HepG2 (cell line): ENCODE data around the gene E2F1. TPM values are rescaled to one million over a fixed set of nuclear protein-coding genes. Genes with fewer than 3 reads are reported as not detected.

Experiments
- AKAP8 ChIP-seq: sonication (generic); formaldehyde crosslinking; IDR thresholded peaks from 2 replicates; pipeline ENCODE4 v1.5.1; 2020; ENCODE audit warnings: mild to moderate bottlenecking, missing genetic modification reagents
- ARHGAP35 ChIP-seq: sonication (generic); formaldehyde crosslinking; IDR thresholded peaks from 2 replicates; pipeline ENCODE4 v1.9.0; 2022; ENCODE audit warnings: mild to moderate bottlenecking, inconsistent platforms, moderate library complexity, missing genetic modification reagents, borderline replicate concordance
- JUNB ChIP-seq: sonication (generic); formaldehyde crosslinking; IDR thresholded peaks from 2 replicates; pipeline ENCODE4 v1.8.0; 2022; ENCODE audit warnings: missing genetic modification reagents, mild to moderate bottlenecking, borderline replicate concordance
- MATR3 ChIP-seq: sonication (generic); formaldehyde crosslinking; IDR thresholded peaks from 2 replicates; pipeline ENCODE4 v1.4.0; 2020; ENCODE audit warnings: missing genetic modification reagents
- MNT ChIP-seq: fragments of 450-650 bp; IDR thresholded peaks from 2 replicates; pipeline ENCODE4 v1.6.1; 2016
- NAIF1 ChIP-seq: sonication (generic); formaldehyde crosslinking; IDR thresholded peaks from 2 replicates; pipeline ENCODE4 v1.5.0; 2020; ENCODE audit warnings: mild to moderate bottlenecking, missing genetic modification reagents, borderline replicate concordance
- NR1H2 ChIP-seq: sonication (generic); formaldehyde crosslinking; IDR thresholded peaks from 2 replicates; pipeline ENCODE4 v1.8.1; 2022; ENCODE audit warnings: low read depth, missing genetic modification reagents, borderline replicate concordance
- SMC3 ChIP-seq: IDR thresholded peaks from 2 replicates; pipeline ENCODE4 v1.6.1; 2011; ENCODE audit warnings: low read length, improper control_type of control experiment
- ZNF441 ChIP-seq: sonication (generic); formaldehyde crosslinking; IDR thresholded peaks from 2 replicates; pipeline ENCODE4 v1.7.0; 2021; ENCODE audit warnings: missing genetic modification reagents, borderline replicate concordance
- ZNF468 ChIP-seq: sonication (generic); formaldehyde crosslinking; IDR thresholded peaks from 2 replicates; pipeline ENCODE4 v1.8.0; 2022; ENCODE audit warnings: mild to moderate bottlenecking, moderate library complexity, missing genetic modification reagents
- ZNF547 ChIP-seq: sonication (generic); formaldehyde crosslinking; IDR thresholded peaks from 2 replicates; pipeline ENCODE4 v1.5.1; 2020; ENCODE audit warnings: mild to moderate bottlenecking, missing genetic modification reagents
- ZNF777 ChIP-seq: sonication (generic); formaldehyde crosslinking; IDR thresholded peaks from 2 replicates; pipeline ENCODE4 v1.4.0; 2020; ENCODE audit warnings: missing genetic modification reagents
- polyA plus RNA-seq, 8 experiments: library from polyadenylated mRNA; depleted of rRNA in 3 of 8; stranded (reverse) in 7 of 8; unstranded in 1 of 8; fragments of >200 nt; fragmentation: Illumina TruSeq in 4 of 8; extraction: Trizol in 4 of 8; gene quantifications; 2 replicates each; pipeline versions ENCODE4 v1.2.1 to v1.2.3, GENCODE V29; 2011 to 2016; ENCODE audit warnings: low read depth in 4 of 8, missing spikeins in 1 of 8, mixed read lengths in 1 of 8; ENCODE audit not compliant: insufficient read depth in 1 of 8
- total RNA-seq, 5 experiments: library from RNA; depleted of rRNA; stranded (reverse); fragments of >200 nt; fragmentation: Illumina TruSeq; extraction: Trizol; gene quantifications; 2 replicates each; pipeline ENCODE4 v1.2.3, GENCODE V29; 2016; ENCODE audit warnings: low read depth in 1 of 5
- TF ChIP-seq, protein P1 (sequence below): sonication (generic); formaldehyde crosslinking; IDR thresholded peaks from 2 replicates; pipeline ENCODE4 v1.4.0; 2020; ENCODE audit warnings: missing genetic modification reagents
- TF ChIP-seq, protein P2 (sequence below): sonication (generic); formaldehyde crosslinking; IDR thresholded peaks from 2 replicates; pipeline ENCODE4 v1.5.1; 2020; ENCODE audit warnings: mild to moderate bottlenecking, missing genetic modification reagents, moderate library complexity

E2F1 gene
- total and polyA plus RNA-seq, 2 of the 13 experiments (the other 11 are each of a cell fraction or from before 2014, with no cell fraction given), result 25.5 to 39.4 TPM

- TF ChIP-seq, protein P1, sequence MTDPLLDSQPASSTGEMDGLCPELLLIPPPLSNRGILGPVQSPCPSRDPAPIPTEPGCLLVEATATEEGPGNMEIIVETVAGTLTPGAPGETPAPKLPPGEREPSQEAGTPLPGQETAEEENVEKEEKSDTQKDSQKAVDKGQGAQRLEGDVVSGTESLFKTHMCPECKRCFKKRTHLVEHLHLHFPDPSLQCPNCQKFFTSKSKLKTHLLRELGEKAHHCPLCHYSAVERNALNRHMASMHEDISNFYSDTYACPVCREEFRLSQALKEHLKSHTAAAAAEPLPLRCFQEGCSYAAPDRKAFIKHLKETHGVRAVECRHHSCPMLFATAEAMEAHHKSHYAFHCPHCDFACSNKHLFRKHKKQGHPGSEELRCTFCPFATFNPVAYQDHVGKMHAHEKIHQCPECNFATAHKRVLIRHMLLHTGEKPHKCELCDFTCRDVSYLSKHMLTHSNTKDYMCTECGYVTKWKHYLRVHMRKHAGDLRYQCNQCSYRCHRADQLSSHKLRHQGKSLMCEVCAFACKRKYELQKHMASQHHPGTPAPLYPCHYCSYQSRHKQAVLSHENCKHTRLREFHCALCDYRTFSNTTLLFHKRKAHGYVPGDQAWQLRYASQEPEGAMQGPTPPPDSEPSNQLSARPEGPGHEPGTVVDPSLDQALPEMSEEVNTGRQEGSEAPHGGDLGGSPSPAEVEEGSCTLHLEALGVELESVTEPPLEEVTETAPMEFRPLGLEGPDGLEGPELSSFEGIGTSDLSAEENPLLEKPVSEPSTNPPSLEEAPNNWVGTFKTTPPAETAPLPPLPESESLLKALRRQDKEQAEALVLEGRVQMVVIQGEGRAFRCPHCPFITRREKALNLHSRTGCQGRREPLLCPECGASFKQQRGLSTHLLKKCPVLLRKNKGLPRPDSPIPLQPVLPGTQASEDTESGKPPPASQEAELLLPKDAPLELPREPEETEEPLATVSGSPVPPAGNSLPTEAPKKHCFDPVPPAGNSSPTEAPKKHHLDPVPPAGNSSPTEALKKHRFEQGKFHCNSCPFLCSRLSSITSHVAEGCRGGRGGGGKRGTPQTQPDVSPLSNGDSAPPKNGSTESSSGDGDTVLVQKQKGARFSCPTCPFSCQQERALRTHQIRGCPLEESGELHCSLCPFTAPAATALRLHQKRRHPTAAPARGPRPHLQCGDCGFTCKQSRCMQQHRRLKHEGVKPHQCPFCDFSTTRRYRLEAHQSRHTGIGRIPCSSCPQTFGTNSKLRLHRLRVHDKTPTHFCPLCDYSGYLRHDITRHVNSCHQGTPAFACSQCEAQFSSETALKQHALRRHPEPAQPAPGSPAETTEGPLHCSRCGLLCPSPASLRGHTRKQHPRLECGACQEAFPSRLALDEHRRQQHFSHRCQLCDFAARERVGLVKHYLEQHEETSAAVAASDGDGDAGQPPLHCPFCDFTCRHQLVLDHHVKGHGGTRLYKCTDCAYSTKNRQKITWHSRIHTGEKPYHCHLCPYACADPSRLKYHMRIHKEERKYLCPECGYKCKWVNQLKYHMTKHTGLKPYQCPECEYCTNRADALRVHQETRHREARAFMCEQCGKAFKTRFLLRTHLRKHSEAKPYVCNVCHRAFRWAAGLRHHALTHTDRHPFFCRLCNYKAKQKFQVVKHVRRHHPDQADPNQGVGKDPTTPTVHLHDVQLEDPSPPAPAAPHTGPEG (CRISPR knock-in tag), result peak; percentile 80
- TF ChIP-seq NAIF1 (CRISPR knock-in tag) (peak; percentile 66; the same call in 1 of the 2 replicates), MATR3 (no peak; the same call in 1 of the 2 replicates), MNT (no peak), SMC3 (no peak), NR1H2 (CRISPR knock-in tag) (no peak), AKAP8 (CRISPR knock-in tag) (peak; percentile 100), ZNF441 (CRISPR knock-in tag) (peak; percentile 81), ZNF777 (CRISPR knock-in tag) (peak; percentile 50; the same call in 1 of the 2 replicates), ZNF468 (CRISPR knock-in tag) (peak; percentile 72; the same call in 1 of the 2 replicates), JUNB (CRISPR knock-in tag) (no peak; the same call in 1 of the 2 replicates), ZNF547 (CRISPR knock-in tag) (peak; percentile 99), ARHGAP35 (CRISPR knock-in tag) (peak; percentile 52; the same call in 1 of the 2 replicates)
- TF ChIP-seq, protein P2, sequence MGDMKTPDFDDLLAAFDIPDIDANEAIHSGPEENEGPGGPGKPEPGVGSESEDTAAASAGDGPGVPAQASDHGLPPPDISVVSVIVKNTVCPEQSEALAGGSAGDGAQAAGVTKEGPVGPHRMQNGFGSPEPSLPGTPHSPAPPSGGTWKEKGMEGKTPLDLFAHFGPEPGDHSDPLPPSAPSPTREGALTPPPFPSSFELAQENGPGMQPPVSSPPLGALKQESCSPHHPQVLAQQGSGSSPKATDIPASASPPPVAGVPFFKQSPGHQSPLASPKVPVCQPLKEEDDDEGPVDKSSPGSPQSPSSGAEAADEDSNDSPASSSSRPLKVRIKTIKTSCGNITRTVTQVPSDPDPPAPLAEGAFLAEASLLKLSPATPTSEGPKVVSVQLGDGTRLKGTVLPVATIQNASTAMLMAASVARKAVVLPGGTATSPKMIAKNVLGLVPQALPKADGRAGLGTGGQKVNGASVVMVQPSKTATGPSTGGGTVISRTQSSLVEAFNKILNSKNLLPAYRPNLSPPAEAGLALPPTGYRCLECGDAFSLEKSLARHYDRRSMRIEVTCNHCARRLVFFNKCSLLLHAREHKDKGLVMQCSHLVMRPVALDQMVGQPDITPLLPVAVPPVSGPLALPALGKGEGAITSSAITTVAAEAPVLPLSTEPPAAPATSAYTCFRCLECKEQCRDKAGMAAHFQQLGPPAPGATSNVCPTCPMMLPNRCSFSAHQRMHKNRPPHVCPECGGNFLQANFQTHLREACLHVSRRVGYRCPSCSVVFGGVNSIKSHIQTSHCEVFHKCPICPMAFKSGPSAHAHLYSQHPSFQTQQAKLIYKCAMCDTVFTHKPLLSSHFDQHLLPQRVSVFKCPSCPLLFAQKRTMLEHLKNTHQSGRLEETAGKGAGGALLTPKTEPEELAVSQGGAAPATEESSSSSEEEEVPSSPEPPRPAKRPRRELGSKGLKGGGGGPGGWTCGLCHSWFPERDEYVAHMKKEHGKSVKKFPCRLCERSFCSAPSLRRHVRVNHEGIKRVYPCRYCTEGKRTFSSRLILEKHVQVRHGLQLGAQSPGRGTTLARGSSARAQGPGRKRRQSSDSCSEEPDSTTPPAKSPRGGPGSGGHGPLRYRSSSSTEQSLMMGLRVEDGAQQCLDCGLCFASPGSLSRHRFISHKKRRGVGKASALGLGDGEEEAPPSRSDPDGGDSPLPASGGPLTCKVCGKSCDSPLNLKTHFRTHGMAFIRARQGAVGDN (CRISPR knock-in tag), result peak; percentile 99
Observed at GRCh38 chr20:33663161-33664084, 22.8 kb downstream of the E2F1 start (continued).
